ENCODE data around the gene HBG2.

Gene HBG2

GRCh38 chr11:5226732-5227310 is 27.8 kb downstream of the HBG2 start, which contains the start of gene HBB:
Gene HBB, minus strand, starts transcription at chr11:5227071. Its CDS starts 50 bp downstream, at chr11:5227021.
- no peak for TF ChIP-seq CTCF (IDR thresholded peaks at IDR 0.05)
- H3K27me3 ChIP-seq, result no peaks in the 10 kb centered on the region
- H3K4me1 ChIP-seq (ENCODE audit: control insufficient read depth in 1 of 2, insufficient read depth in 1 of 2, low read depth in 1 of 2, low read length in 1 of 2), result no peaks in the 10 kb centered on the region
- H3K4me3 ChIP-seq (ENCODE audit: low read depth in 1 of 2, low read length in 1 of 2), result no peak within 1 kb of the TSS
- no peak within 1 kb of the TSS for H3K27ac ChIP-seq
- H3K36me3 ChIP-seq, result no peaks in the 10 kb centered on the region
- H3K9me3 ChIP-seq, result no peaks in the 10 kb centered on the region

- Histone ChIP-seq H3K4me3 (ENCODE audit: low read depth in 1 of 2, low read length in 1 of 2) (no peak overlapping the region), H3K27ac (no peak overlapping the region), H3K4me1 (ENCODE audit: control insufficient read depth in 1 of 2, insufficient read depth in 1 of 2, low read depth in 1 of 2, low read length in 1 of 2) (no peaks in the 10 kb centered on the region), H3K9me3 (no peaks in the 10 kb centered on the region), H3K27me3 (no peaks in the 10 kb centered on the region), H3K36me3 (no peaks in the 10 kb centered on the region)
- no peak for TF ChIP-seq CTCF (IDR thresholded peaks at IDR 0.05)
Measured at GRCh38 chr11:5225480-5225871, 29.1 kb downstream of the HBG2 start.

GRCh38 chr11:5224538-5225479 is 29.8 kb downstream of the HBG2 start:
- Histone ChIP-seq H3K27me3 (no peaks in the 10 kb centered on the region), H3K4me3 (ENCODE audit: low read depth in 1 of 2, low read length in 1 of 2) (no peak overlapping the region), H3K27ac (no peak overlapping the region), H3K36me3 (no peaks in the 10 kb centered on the region), H3K4me1 (ENCODE audit: control insufficient read depth in 1 of 2, insufficient read depth in 1 of 2, low read depth in 1 of 2, low read length in 1 of 2) (no peaks in the 10 kb centered on the region), H3K9me3 (no peaks in the 10 kb centered on the region)
- TF ChIP-seq CTCF (IDR thresholded peaks at IDR 0.05), result no peak

- Histone ChIP-seq H3K4me3 (ENCODE audit: low read depth in 1 of 2, low read length in 1 of 2) (no peak overlapping the region), H3K27me3 (no peaks in the 10 kb centered on the region), H3K9me3 (no peaks in the 10 kb centered on the region), H3K4me1 (ENCODE audit: control insufficient read depth in 1 of 2, insufficient read depth in 1 of 2, low read depth in 1 of 2, low read length in 1 of 2) (no peaks in the 10 kb centered on the region), H3K27ac (no peak overlapping the region), H3K36me3 (no peaks in the 10 kb centered on the region)
- TF ChIP-seq CTCF (IDR thresholded peaks at IDR 0.05), result no peak
Measured at GRCh38 chr11:5223686-5224085, 30.9 kb downstream of the HBG2 start.

GRCh38 chr11:5223146-5223545 is 31.4 kb downstream of the HBG2 start:
- Histone ChIP-seq H3K27ac (no peak overlapping the region), H3K4me3 (ENCODE audit: low read depth in 1 of 2, low read length in 1 of 2) (no peak overlapping the region), H3K27me3 (no peaks in the 10 kb centered on the region), H3K9me3 (no peaks in the 10 kb centered on the region), H3K36me3 (no peaks in the 10 kb centered on the region), H3K4me1 (ENCODE audit: control insufficient read depth in 1 of 2, insufficient read depth in 1 of 2, low read depth in 1 of 2, low read length in 1 of 2) (no peaks in the 10 kb centered on the region)
- no peak for TF ChIP-seq CTCF (IDR thresholded peaks at IDR 0.05)

All from neutrophil (primary cell).